Measurements from ENCODE around the gene SF3B3.

DNA sequence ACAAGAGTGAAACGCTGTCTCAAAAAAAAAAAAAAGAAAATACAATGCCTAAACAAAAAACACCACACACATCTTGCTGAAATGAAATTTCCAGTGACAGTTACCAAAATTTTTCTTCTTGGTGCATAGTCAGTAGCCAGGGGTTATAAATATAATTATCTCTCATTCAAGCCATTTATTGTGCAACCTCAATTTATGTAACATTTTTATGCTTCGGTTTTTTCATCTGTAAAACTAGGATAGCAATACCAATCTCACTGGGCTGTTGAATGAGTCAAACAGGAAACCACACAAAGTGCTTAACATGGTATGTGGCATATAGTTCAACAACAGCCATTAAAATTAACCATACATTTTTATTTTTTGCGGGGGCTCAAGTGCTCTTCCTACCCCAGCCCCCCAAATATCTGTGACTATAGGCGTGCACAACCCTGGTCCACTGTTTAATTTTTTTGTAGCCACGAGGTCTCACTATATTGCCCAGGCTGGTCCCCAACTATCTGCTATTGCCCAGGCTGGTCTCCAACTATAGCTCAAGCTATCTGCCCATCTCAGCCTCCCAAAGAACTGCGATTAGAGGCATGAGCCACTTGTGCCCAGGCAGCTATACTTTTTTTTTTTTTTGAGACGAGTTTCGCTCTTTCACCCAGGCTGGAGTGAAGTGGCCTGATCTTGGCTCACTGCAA is 2.9 kb upstream of the SF3B3 start:
- TF ChIP-seq, protein P1, sequence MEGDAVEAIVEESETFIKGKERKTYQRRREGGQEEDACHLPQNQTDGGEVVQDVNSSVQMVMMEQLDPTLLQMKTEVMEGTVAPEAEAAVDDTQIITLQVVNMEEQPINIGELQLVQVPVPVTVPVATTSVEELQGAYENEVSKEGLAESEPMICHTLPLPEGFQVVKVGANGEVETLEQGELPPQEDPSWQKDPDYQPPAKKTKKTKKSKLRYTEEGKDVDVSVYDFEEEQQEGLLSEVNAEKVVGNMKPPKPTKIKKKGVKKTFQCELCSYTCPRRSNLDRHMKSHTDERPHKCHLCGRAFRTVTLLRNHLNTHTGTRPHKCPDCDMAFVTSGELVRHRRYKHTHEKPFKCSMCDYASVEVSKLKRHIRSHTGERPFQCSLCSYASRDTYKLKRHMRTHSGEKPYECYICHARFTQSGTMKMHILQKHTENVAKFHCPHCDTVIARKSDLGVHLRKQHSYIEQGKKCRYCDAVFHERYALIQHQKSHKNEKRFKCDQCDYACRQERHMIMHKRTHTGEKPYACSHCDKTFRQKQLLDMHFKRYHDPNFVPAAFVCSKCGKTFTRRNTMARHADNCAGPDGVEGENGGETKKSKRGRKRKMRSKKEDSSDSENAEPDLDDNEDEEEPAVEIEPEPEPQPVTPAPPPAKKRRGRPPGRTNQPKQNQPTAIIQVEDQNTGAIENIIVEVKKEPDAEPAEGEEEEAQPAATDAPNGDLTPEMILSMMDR (IDR thresholded peaks at IDR 0.05 in 2 of 3, conservative IDR thresholded peaks at IDR 0.05 in 1 of 3; ENCODE audit: borderline replicate concordance in 1 of 3, insufficient read depth in 1 of 3, low read depth in 2 of 3, low read length in 2 of 3): no peak
- TF ChIP-seq POLR2A (IDR thresholded peaks at IDR 0.05; ENCODE audit: borderline replicate concordance, extremely low read depth, insufficient read depth, insufficient read length) (no peak), POLR2AphosphoS5 (IDR thresholded peaks at IDR 0.05; ENCODE audit: low read depth, low read length) (no peak), ELF1 (IDR thresholded peaks at IDR 0.05; ENCODE audit: borderline replicate concordance, low read depth) (no peak), ZNF274 (IDR thresholded peaks at IDR 0.05; ENCODE audit: low read depth, low read length) (no peak), EZH2phosphoT487 (IDR thresholded peaks at IDR 0.05; ENCODE audit: borderline replicate concordance) (no peak), YY1 (IDR thresholded peaks at IDR 0.05; ENCODE audit: extremely low read depth, insufficient replicate concordance, low read depth, low read length) (no peak), SP1 (IDR thresholded peaks at IDR 0.05; ENCODE audit: low read depth) (no peak), REST (IDR thresholded peaks at IDR 0.05; ENCODE audit: low read depth) (no peak), ATF3 (IDR thresholded peaks at IDR 0.05) (no peak), FOSL1 (IDR thresholded peaks at IDR 0.05; ENCODE audit: low read depth) (no peak), EGR1 (IDR thresholded peaks at IDR 0.05; ENCODE audit: low read depth) (no peak), TCF7L2 (IDR thresholded peaks at IDR 0.05; ENCODE audit: borderline replicate concordance, extremely low read depth, insufficient read depth, insufficient read length) (no peak), SIN3A (IDR thresholded peaks at IDR 0.05; ENCODE audit: low read depth) (no peak)
